Neural cell (in vitro differentiated cells): ENCODE measurements around the gene AKR1C4.

Source experiments
- EP300 ChIP-seq: fragments of 450-650 bp; conservative IDR thresholded peaks from 2 replicates; pipeline ENCODE4 v1.6.1; 2014; ENCODE audit warnings: antibody characterized with exemption, mild to moderate bottlenecking, moderate library complexity; ENCODE audit not compliant: poor library complexity, severe bottlenecking
- MXI1 ChIP-seq: fragments of 450-650 bp; conservative IDR thresholded peaks from 2 replicates; pipeline ENCODE4 v1.6.1; 2014; ENCODE audit warnings: antibody characterized with exemption, mild to moderate bottlenecking; ENCODE audit not compliant: poor library complexity, severe bottlenecking
- TF ChIP-seq, protein P1 (sequence below): fragments of 450-650 bp; IDR thresholded peaks from 2 replicates; pipeline ENCODE4 v1.5.1; 2014; ENCODE audit warnings: antibody characterized with exemption, mild to moderate bottlenecking, moderate library complexity; ENCODE audit not compliant: poor library complexity, severe bottlenecking

DNA sequence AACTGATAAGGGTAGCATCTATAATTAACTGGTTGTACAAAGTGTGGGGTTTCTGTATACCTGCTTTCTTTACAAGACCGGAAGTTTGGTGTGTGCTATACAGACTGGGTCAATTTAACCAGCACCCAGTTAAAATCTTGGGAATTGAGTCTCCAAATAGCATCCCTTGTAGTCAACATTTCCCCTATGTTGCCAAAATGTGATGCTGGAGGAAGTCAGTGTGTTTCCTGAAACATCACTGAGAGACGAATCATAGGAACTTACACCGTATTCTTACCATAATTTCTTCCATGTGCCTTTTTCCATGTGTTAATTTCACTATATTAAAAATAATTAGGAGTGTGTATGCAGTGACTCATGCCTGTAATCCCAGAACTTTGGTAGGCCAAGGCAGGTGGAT is 1.7 kb downstream of the AKR1C4 start:
- TF ChIP-seq, protein P1, sequence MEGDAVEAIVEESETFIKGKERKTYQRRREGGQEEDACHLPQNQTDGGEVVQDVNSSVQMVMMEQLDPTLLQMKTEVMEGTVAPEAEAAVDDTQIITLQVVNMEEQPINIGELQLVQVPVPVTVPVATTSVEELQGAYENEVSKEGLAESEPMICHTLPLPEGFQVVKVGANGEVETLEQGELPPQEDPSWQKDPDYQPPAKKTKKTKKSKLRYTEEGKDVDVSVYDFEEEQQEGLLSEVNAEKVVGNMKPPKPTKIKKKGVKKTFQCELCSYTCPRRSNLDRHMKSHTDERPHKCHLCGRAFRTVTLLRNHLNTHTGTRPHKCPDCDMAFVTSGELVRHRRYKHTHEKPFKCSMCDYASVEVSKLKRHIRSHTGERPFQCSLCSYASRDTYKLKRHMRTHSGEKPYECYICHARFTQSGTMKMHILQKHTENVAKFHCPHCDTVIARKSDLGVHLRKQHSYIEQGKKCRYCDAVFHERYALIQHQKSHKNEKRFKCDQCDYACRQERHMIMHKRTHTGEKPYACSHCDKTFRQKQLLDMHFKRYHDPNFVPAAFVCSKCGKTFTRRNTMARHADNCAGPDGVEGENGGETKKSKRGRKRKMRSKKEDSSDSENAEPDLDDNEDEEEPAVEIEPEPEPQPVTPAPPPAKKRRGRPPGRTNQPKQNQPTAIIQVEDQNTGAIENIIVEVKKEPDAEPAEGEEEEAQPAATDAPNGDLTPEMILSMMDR = no peak
- TF ChIP-seq EP300 (no peak), MXI1 (no peak)
